ENCODE measurements around the gene ABHD4. TPM values are rescaled to one million over a fixed set of nuclear protein-coding genes. Genes with fewer than 3 reads are reported as not detected.

Gene ABHD4
- total and polyA plus RNA-seq, 2 of the 4 experiments (the other 2 are of a cell fraction): 5.0 to 22.0 TPM

Other genes with a start within 250 kb of the ABHD4 start
- gene DAD1, start 9.1 kb upstream of the ABHD4 start, total RNA-seq (2012; rRNA removed): 396 and 449 TPM in 2 replicates
- 448 and 496 TPM in 2 replicates for gene DAD1, start 9.1 kb upstream of the ABHD4 start, polyA plus RNA-seq (2012; rRNA removed)
- gene OR6J1, start 46.1 kb downstream of the ABHD4 start, total RNA-seq (2012; rRNA removed): not detected in 2 replicates
- not detected in 2 replicates for gene OR6J1, start 46.1 kb downstream of the ABHD4 start, polyA plus RNA-seq (2012; rRNA removed)
- gene OXA1L, start 168.4 kb downstream of the ABHD4 start, total RNA-seq (2012; rRNA removed): 40.0 and 47.3 TPM in 2 replicates
- 113 and 161 TPM in 2 replicates for gene OXA1L, start 168.4 kb downstream of the ABHD4 start, polyA plus RNA-seq (2012; rRNA removed)
- gene SLC7A7, start 217.1 kb downstream of the ABHD4 start, total RNA-seq (2012; rRNA removed): 1.4 and 2.0 TPM in 2 replicates
- gene SLC7A7, start 217.1 kb downstream of the ABHD4 start, polyA plus RNA-seq (2012; rRNA removed): 1.4 and 1.8 TPM in 2 replicates
- gene MRPL52, start 231.6 kb downstream of the ABHD4 start, total RNA-seq (2012; rRNA removed): 23.9 and 51.4 TPM in 2 replicates
- 33.1 and 45.7 TPM in 2 replicates for gene MRPL52, start 231.6 kb downstream of the ABHD4 start, polyA plus RNA-seq (2012; rRNA removed)
- 124 and 156 TPM in 2 replicates for gene MMP14, start 238.3 kb downstream of the ABHD4 start, total RNA-seq (2012; rRNA removed)
- gene MMP14, start 238.3 kb downstream of the ABHD4 start, polyA plus RNA-seq (2012; rRNA removed): 315 and 375 TPM in 2 replicates